T1000 (cell line): ENCODE data around the gene MKRN2OS.
A peak's percentile ranks its signal among the peaks of the same experiment; 100 is the strongest.
"Not testable (repeated sequence)": the region's sequence is repeated elsewhere in the genome, so short reads cannot be mapped to it uniquely, and the experiment has no call there.

Source experiments
- DNase-seq: peaks from one replicate; lab custom pipeline; 2025; ENCODE audit warnings: mixed read lengths; lab: John Stamatoyannopoulos, UW

MKRN2OS gene

GRCh38 chr3:12561397-12561796 lies 16.1 kb upstream of the MKRN2OS start:
- DNase-seq, result no peak

DNA sequence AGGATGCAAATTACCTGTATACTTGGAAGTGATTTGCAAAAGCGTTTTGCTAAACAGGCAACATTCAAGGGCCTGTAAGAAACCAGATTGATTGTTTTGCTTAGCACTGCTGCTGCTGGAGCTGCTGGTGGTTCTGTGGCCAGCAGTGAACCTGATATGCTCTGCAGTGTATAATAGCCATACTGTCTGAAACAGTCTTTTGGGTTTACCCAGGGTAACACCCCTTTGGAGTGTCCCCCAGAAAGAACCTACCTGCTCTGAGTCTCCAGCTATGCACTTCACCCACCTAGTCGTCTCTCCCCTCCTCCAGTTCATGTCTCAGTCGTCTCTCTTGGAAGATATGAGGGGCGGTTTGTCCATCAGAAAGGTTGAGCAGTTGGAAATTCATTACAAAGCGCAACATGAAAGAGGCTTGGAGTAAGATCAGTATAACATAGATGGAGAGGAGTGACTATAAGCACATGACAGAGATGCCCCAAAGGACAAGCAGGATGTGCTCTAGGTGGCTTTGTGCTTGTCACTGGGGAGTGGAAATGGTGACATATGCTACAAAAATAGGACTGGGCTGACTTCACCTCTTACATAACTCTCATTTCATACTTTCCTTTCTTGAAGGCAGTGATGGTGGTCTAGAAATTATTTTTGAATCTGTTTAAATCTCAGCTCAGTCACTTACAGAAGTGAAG lies 15.3 kb upstream of the MKRN2OS start:
- DNase-seq, result no peak

- DNase-seq, result no peak
Measured at GRCh38 chr3:12559520-12559919, 14.2 kb upstream of the MKRN2OS start.

- no peak for DNase-seq
Measured at GRCh38 chr3:12558706-12559105, 13.4 kb upstream of the MKRN2OS start.

DNA sequence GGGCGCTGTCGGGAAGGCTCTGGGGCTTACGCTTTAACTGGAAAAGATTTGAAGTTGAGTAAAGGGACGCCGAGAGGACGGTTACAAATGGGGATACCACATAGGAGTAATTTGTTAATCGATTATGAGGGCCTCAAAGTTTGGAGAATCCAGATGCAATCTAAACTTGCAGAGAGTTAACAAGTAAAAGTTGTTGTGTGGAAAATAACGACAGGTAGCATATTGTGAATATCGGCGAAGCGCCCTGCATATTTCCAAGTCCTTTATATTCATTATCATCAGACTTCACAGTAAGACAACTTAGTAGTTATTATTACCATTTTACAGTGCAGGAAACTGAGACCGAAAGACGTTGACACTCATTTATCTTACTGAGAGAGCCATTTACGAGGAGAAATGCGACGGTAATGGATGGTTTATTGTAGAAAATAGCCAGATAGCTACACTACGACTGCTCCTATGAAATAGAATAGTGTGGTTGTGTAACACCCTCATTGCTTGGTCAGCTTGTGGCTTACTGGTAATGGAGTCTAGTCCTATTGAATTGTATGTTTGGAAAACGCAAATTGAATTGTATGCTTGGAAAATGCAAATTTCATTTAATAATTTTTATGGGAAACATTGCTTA lies 12.3 kb upstream of the MKRN2OS start:
- DNase-seq, result no peak

- peak; percentile 90 for DNase-seq
Measured at GRCh38 chr3:12556690-12557472, 11.6 kb upstream of the MKRN2OS start, which contains the start of gene MKRN2. Gene MKRN2 (plus strand): TSS chr3:12557087. CDS start chr3:12557151, 64 bp downstream.

DNA sequence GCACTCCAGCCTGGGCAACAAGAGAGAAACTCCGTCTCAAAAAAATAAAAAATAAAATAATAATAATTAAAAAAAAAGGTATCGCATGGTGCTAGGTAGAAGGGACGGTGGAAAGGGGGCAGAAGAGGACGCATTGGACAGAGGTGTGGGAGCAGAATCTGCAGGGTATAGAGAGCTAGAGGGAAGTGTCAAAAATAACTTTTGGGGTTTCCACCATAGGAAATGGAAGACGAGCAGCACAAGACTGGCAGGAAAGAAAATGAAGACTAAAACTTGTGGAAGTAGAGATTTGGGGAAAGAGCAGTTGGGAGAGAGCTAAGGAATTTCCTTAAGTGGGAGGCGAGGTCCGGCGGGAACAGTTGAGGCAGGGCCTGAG lies 11.0 kb upstream of the MKRN2OS start:
- no peak for DNase-seq

GRCh38 chr3:12553921-12554391 lies 8.7 kb upstream of the MKRN2OS start:
- DNase-seq, result no peak

- DNase-seq, result no peak
Measured at GRCh38 chr3:12549971-12550760, 4.9 kb upstream of the MKRN2OS start.

DNA sequence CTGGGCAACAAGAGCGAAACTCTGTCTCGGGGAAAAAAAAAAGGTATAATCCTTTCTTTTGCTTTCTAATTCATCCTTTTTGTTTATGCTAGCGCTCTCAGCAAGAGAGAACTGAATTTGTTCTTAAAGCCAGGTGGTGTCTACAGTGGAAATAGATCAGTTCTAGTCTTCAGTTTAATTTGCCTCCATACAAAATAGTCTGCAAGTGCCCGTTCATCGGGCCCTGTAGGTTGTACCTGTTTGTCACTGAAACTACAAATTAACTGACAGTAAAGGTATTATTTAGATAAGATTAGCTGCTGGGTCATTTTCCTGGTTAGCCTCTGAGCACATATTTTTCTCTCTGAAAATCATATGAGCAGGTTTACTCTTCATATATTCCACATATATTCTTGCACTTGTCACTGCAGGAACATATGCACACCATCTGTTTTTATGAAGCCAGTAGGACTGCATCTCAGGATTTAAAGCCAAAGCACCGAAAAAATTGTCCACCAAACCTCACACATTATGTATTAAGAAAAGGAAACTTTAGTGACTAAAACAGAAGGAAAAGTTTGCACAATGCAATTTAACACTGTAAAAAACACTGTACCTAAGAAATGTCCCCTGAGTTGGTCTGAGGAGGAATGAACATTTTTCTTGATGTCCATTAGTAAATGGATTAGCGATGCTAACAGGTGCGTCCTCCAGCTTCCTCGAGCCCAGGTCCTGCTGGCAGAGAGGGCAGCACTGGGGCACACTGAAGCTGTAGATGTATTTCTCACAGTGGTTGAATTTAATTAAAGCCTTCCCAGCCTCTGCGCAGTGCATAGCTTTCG lies 437 bp downstream of the MKRN2OS start:
- no peak for DNase-seq

GRCh38 chr3:12543497-12543896 lies 1.8 kb downstream of the MKRN2OS start:
- not testable (repeated sequence) for DNase-seq

- no peak for DNase-seq
Measured at GRCh38 chr3:12541625-12542024, 3.7 kb downstream of the MKRN2OS start.

DNA sequence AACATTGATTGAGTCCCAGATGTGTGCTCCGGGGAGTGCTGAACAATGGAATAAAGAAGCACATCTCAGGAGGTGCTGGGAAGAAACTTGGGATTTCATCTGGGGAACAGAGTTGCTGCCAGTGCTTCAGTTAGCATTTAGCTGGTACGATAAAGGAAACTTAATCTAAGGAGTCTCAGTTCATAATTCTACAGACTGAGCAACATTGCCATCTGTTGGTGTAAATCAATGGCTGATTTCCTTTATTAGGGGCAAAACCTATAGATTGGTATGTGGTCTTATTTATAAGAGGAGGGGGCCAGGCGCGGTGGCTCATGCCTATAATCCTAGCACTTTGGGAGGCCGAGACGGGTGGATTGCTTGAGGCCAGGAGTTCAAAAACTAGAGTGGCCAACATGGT lies 8.9 kb downstream of the MKRN2OS start:
- no peak for DNase-seq

GRCh38 chr3:12532182-12532581 lies 13.1 kb downstream of the MKRN2OS start:
- no peak for DNase-seq

- DNase-seq, result no peak
Measured at GRCh38 chr3:12527757-12528143, 17.5 kb downstream of the MKRN2OS start.

- no peak for DNase-seq
Measured at GRCh38 chr3:12522721-12523120, 22.6 kb downstream of the MKRN2OS start.

DNA sequence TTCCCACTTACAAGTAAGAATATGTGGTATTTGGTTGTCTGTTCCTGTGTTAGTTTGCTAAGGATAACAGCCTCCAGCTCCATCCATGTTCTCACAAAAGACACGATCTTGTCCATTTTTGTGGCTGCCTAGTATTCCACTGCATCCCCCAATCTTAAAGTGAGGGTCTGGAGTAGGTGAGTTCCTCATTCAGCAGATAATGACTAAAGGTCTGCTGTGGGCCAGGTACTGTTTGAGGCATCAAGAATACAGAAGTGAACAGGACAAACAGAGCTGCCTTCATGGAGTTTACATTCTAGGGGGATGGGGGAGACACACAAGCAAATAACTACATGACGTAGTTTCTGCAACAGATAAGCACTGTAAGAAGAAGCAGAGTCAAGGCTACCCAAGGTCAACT lies 24.3 kb downstream of the MKRN2OS start:
- DNase-seq, result no peak

- no peak for DNase-seq
Measured at GRCh38 chr3:12518261-12519028, 26.9 kb downstream of the MKRN2OS start.

- DNase-seq, result no peak
Measured at GRCh38 chr3:12516873-12517272, 28.4 kb downstream of the MKRN2OS start.

DNA sequence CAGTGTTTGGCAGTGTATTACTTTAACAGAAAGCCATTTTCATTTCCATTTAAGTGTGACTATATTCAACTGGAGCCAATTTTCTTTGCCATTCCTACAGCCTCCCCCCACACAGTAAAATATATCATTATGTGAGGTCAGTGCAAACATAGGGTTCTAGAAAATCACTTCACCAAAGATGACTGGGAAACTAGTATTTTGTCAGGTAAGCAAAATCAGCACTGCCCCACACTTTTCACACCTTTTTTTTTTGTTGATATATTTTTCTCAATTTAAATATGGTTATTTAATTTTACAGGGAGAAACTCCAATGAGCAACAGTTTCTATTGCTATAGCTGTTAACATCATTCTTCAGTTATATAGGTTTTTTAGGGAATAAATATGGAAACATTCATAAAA lies 29.7 kb downstream of the MKRN2OS start:
- DNase-seq, result no peak
